Right lobe of liver (tissue), 4 donors: Measurements from ENCODE around the gene PPID.

Experiments
- POLR2A ChIP-seq: fragments of 450-650 bp; IDR thresholded peaks from one replicate; pipeline ENCODE4 v1.6.1; 2017; ENCODE audit warnings: antibody characterized with exemption, mild to moderate bottlenecking
- TF ChIP-seq, protein P1 (sequence below), 4 donors: fragments of 200-600 bp in 3 of 4; fragments of 450-650 bp in 1 of 4; IDR thresholded peaks; one replicate each; pipeline versions ENCODE4 v1.5.1 to v1.8.0; 2016 to 2022; ENCODE audit warnings: antibody characterized with exemption in 4 of 4, mild to moderate bottlenecking in 2 of 4
- donor health status: DM: no; HTN: no; CAD: no.
- donor health status: DM: no; HTN: no; CAD: no.
- donor health status: DM: no; HTN: yes; CAD: no.

DNA sequence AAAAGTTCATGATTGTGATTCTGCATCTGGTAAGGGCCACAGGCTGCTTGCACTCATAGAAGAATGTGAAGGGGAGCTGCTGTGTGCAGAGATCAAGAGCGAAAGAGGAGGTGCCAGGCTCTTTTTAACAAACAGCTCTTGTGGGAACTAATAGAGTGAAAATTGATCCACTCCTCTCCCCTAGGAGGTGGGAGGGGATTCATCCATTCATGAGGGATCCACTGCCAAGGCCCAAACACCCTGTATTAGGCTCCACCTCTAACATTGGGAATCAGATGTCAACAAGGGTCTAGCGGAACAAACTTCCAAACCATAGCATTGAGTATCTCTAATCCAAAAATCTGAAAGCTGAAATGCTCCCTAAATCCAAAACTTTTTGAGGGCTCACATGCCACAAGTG, 16.4 kb upstream of the PPID start:
- TF ChIP-seq, protein P1, sequence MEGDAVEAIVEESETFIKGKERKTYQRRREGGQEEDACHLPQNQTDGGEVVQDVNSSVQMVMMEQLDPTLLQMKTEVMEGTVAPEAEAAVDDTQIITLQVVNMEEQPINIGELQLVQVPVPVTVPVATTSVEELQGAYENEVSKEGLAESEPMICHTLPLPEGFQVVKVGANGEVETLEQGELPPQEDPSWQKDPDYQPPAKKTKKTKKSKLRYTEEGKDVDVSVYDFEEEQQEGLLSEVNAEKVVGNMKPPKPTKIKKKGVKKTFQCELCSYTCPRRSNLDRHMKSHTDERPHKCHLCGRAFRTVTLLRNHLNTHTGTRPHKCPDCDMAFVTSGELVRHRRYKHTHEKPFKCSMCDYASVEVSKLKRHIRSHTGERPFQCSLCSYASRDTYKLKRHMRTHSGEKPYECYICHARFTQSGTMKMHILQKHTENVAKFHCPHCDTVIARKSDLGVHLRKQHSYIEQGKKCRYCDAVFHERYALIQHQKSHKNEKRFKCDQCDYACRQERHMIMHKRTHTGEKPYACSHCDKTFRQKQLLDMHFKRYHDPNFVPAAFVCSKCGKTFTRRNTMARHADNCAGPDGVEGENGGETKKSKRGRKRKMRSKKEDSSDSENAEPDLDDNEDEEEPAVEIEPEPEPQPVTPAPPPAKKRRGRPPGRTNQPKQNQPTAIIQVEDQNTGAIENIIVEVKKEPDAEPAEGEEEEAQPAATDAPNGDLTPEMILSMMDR (IDR thresholded peaks at IDR 0.05), result no peak
- TF ChIP-seq POLR2A, result no peak
